Suppressor macrophage (primary cell): Measurements from ENCODE around the gene CABP2.
A peak's percentile ranks its signal among the peaks of the same experiment; 100 is the strongest.
"Not testable (repeated sequence)": the region's sequence is repeated elsewhere in the genome, so short reads cannot be mapped to it uniquely, and the experiment has no call there.

Experiments used
- DNase-seq, 4 experiments: peaks; one replicate each; pipeline ENCODE4 v3.0.0-alpha.2; 2020 to 2022
- total RNA-seq, 17 experiments: gene quantifications; one replicate each; lab custom pipeline; 2026; ENCODE audit warnings: mixed read lengths in 6 of 17, inconsistent platforms in 3 of 17; lab: John Stamatoyannopoulos, UW

The CABP2 gene
- 0 to 0.88 (median 0) reads per million in 17 experiments for total RNA-seq

DNA sequence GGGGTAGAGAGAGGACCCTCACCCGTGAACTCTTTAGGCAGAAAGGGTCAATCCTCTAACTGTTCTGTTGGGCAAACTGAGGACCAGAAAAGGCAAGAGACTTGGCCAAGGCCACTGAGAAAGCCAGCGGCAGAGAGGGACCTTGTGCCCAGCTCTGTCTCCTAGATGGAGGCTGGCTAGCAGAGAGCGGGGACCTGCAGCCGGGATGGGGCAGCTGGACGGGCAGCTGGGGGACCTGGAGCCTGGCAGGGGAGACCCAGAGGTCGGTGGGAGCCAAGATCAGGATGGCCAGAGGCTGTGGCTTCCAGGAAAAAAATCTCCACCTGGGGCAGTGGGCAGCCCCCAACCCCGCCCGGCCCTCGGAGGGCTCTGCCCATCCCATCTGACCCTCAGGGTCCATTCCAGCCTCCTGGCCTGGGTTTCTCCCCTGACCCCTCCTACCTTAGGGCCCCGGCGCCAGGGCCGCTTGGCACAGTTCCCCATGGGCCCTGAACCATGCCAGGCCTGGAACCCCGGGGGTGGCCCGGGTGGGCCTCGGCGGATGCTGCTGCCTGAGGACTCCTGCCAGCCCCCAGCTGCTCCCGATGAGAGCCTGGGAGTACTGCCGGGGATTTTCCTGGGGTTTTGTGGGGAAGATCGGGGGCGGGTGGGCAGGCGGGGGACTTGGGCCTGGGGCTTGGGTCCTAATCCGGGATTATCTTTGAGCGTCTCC is at the start of gene CABP2:
TSS of gene CABP2 (minus strand) at position 603 of the 712 bp plus-strand sequence. CDS start at position 483, 120 bp downstream.
- no peak for DNase-seq

DNA sequence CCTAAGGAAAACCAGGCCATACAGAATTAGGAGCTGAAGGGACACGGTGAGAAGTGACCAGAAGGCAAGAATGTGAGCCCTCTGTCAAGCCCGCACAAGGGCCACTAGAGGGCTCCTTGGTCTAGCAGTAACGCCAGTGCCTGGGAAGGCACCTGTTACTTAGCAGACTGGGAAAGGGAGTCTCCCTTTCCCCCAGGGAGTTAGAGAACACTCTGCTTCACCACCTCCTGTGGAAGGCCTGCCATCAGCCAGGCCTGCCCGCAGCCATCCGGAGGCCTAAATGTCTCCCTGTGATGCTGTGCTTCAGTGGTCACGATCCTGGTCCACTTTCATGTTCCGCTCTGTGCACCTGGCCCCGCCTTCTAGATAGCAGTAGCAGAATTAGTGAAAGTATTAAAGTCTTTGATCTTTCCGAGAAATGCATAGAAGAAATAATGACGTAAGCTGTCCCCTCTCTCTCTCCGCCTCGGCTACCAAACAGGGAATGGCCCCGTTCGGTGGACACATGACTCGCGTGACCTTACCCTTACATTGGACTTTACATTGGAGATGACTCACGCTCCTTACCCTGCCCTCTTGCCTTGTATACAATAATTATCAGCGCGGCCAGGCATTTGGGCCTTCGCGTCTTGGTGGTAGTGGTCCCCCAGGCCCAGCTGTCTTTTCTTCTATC is 49.6 kb upstream of the CABP2 start:
- peak; percentile 65 to 81 (median 76) for DNase-seq

GRCh38 chr11:67572305-67572704 is 49.1 kb upstream of the CABP2 start:
- no peak for DNase-seq

GRCh38 chr11:67571443-67571842 is 48.2 kb upstream of the CABP2 start:
- no peak for DNase-seq

GRCh38 chr11:67564230-67564629 is 41.0 kb upstream of the CABP2 start:
- DNase-seq, result no peak

- DNase-seq, result not testable (repeated sequence)
Measured at GRCh38 chr11:67563705-67564114, 40.5 kb upstream of the CABP2 start.

DNA sequence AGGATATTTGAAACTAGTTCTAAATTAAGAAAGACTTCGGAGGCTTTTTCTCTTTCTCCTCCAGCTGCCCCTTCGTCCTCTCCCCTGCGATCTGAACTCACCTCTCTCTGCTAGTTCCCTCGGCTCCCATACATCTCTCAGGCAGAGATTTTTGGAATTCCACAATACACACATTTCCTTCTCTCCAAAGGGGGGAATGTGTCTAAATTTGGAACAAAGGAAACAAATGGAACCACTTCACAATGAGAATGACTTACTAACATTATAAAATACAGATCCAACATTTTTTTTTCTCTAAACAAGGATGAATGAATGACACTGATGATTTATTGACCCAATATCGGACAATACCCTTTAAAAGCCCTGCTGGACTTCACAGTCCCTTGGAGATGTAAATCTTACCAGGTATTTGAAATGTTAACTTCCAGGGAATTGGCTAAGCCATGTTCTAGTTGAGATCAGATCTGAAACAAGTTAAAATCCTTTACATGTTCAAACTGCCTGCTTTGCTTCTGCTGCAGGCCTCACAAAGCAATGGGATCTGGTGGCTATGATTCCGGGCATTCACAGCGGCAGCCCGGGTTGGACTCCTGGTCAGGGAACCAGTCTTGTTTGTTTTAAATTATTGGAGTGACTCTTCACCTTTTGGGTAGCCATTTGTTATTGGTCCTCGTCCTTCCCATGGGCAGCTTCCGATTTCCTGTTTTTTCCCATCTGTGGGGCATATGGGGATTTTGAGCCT is 39.9 kb upstream of the CABP2 start:
- no peak for DNase-seq

DNA sequence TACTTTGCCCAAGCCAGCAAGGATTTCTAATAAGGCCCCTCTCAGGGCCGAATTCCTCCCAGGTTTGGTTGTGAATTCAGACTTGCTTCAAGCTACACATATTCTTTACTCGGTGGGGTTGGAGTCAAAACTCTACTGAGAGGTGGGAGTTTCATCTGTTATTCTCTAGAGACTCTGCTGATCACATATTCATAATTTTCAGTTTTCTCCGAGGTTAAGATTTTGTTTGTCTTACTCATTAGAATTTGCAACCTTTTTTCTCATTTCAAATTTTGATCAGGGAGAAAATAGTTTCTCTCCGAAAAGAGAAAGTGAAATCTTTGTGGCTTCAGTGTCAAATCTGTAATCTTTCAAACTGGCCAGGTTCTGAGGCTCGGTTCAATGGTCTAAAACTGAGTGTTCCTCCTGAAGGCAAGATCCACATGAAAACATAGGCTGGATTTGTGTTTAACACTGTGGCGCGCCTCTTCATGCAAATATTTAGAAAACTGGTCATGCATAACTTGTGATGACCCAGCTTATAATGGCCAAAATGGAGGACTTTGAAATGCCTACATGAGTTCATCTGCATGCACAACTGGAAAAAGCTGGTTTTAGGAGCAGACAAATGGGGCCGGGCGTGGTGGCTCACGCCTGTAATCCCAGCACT is 38.8 kb upstream of the CABP2 start:
- DNase-seq, result no peak

GRCh38 chr11:67558084-67558772 is 35.0 kb upstream of the CABP2 start:
- DNase-seq, result no peak

DNA sequence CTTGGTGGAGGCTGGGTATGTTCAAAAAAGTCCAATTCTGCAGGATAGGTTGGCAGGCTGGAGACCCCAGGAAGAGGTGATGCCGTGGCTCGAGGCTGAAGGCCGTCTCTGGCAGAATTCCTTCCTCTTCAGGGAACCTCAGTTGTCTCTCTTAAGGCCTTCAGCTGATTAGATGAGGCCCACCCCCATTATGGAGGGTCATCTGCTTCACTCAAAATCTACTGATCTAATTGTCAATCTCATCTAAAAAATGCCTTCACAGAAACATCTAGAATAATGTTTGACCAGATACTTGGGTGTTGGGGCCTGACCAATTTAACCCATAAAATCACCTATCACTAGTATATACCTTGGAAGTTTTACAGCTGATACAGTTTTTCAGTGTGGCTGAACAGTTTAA is 33.0 kb upstream of the CABP2 start:
- no peak for DNase-seq

- not testable (repeated sequence) for DNase-seq
Measured at GRCh38 chr11:67551697-67552096, 28.5 kb upstream of the CABP2 start.

- no peak for DNase-seq
Measured at GRCh38 chr11:67551127-67551526, 27.9 kb upstream of the CABP2 start.

DNA sequence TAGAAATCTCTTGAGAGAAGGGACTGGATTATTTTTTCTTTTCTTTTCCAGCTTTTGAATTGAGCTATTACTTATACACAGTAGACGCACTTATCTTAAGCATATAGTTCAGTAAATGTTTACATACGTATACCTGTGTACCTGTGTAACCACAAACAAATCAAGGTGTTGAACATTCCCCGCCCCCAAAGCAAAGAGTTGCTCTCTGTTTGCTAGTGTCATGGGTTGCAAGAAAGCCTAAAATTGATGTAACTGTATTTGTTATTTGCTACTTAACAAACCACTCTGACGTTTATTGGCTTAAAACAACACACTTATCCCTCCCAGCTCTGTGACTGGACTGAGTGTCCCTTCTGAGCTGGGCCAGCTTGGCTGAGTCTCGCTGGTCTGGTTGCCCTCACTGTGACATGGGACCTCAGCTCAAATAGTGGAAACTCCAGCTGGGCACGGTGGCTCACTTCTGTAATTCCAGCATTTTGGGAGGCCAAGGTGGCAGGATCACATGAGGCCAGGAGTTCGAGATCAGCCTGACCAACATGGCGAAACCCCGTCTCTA is 25.4 kb upstream of the CABP2 start:
- no peak for DNase-seq

GRCh38 chr11:67548112-67548511 is 24.9 kb upstream of the CABP2 start:
- DNase-seq, result not testable (repeated sequence)

- DNase-seq, result no peak
Measured at GRCh38 chr11:67545280-67545679, 22.0 kb upstream of the CABP2 start.

DNA sequence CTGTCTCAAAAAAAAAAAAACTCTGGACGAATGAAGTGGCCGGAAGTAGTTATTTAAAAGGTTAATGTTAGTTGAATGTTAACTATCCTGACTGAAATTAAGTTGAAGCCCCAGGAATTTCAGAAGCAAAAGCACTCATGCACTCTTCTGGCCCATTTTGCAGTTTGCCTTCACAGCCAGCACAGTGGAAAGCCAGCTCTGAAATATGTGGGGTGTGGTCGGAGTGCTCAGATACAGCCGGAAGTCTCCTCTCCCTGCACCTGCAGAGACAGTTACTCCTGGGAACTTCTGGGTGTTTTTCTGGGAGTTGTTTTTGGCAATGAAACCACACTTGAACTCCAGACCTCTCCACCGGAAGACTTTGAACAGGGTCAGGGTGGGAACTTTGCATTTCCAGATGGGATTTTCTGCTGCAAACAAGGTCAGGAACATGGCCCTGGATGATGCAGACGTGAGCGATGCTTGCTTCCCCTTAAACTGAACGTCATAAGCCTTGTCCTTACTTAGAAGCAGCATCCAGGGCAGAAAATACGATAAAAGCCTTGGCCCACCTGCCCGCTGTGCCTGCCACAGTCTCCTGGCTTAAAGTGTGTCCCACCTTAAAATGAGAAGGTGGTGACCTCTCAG is 21.5 kb upstream of the CABP2 start:
- no peak for DNase-seq

DNA sequence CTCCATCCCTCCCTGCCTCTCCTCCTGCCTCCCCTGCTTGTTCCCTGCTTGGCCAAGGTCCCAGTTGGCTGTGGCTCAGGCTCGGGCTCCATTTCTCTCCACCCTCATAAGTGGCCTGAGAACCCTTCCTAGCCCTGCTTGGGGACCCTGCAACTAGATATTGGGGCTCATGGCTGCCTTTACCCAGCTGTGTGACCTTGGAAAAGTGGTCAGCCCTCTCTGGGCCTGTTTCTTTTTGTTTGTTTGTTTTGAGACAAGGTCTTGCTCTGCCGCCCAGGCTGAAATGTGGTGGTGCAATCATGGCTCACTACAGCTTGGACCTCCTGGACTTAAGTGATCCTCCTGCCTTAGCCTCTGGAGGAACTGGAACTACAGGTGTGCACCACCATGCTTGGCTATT is 20.3 kb upstream of the CABP2 start:
- DNase-seq, result no peak

- no peak for DNase-seq
Measured at GRCh38 chr11:67542971-67543370, 19.7 kb upstream of the CABP2 start.

DNA sequence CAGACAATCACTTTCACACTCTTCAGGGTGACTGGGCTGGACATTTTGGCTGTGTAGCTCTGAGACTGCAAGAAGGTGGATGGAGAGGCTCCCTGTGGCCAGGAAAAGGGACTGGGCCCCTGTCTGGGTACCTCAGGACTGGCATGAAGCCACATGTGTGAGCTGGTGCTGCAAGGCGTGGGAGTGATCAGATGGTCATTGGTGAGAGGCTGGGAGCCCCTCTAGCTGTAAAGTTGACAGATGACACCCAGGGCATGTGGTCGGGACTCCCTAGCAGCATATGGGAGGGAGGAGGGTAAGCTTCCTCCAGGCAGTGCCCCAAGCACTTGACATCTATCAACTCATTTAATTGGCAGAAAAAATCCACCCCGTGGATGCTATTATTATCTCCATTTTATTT is 18.9 kb upstream of the CABP2 start:
- DNase-seq, result no peak

GRCh38 chr11:67541198-67541597 is 18.0 kb upstream of the CABP2 start:
- no peak for DNase-seq

GRCh38 chr11:67539550-67539949 is 16.3 kb upstream of the CABP2 start:
- no peak for DNase-seq
